ENCODE measurements around the gene ROBO1. TPM values are rescaled to one million over a fixed set of nuclear protein-coding genes. Genes with fewer than 3 reads are reported as not detected.
A peak's percentile ranks its signal among the peaks of the same experiment; 100 is the strongest.

Gene ROBO1
- total RNA-seq, 4 donors from 2014 or later, result 25.0 to 42.6 (median 35.7) TPM

DNA sequence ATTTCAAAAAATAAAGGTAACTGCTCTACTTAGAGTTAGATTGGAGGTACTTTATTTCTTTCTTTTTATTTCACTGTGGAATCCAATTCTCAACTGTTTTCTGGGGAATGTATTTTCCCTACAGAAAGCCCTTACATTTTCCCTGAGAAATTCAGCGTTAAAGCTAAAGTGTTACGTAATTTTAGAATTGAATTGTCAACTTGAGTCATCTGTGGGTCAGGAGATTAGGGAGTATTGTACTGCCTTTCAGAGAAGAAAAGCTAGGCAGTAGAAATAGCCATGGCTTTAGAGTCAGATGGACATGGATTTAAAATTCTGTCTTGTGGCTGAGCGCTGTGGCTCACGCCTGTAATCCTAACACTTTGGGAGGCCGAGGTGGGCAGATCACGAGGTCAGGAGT, 728.6 kb downstream of the ROBO1 start:
- no peaks in the 10 kb centered on the region for H3K36me3 ChIP-seq
- peaks cover 0 to 3% (median 0%) of the 10 kb centered on the region in 3 donors for H3K4me1 ChIP-seq
- no peaks in the 10 kb centered on the region for H3K27me3 ChIP-seq
- H3K4me3 ChIP-seq, result no peak overlapping the region
- intact Hi-C loops (cut with DNase I), result no loop called here
- DNase-seq, result no peak
- no peak overlapping the region for H3K27ac ChIP-seq
- 62 to 68% methylated on average over 6 of the region's 6 CpGs for WGBS, 2 donors
- TF ChIP-seq POLR2A (IDR thresholded peaks at IDR 0.05), result no peak
- TF ChIP-seq, protein P1, sequence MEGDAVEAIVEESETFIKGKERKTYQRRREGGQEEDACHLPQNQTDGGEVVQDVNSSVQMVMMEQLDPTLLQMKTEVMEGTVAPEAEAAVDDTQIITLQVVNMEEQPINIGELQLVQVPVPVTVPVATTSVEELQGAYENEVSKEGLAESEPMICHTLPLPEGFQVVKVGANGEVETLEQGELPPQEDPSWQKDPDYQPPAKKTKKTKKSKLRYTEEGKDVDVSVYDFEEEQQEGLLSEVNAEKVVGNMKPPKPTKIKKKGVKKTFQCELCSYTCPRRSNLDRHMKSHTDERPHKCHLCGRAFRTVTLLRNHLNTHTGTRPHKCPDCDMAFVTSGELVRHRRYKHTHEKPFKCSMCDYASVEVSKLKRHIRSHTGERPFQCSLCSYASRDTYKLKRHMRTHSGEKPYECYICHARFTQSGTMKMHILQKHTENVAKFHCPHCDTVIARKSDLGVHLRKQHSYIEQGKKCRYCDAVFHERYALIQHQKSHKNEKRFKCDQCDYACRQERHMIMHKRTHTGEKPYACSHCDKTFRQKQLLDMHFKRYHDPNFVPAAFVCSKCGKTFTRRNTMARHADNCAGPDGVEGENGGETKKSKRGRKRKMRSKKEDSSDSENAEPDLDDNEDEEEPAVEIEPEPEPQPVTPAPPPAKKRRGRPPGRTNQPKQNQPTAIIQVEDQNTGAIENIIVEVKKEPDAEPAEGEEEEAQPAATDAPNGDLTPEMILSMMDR (IDR thresholded peaks at IDR 0.05), result no peak
- H3K9me3 ChIP-seq, result no peaks in the 10 kb centered on the region

DNA sequence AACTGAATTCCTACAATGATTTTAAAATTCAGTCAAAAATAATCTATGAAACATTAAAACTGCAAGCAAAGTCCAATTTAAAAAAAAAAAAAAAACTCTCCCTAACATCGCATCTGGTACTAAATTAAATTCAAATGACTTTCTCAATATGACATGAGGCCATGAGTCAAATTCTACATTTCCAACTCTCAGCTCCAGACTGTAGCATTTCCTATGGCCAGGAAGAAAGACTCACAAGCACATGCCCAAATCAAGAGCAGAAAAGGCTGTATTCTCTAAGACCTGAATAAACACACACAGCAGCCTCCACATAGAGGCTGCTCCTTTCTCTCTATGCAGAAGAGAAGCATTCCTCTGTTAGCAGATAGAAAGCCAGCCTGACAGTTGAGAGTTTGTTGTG, 729.2 kb downstream of the ROBO1 start:
- H3K27me3 ChIP-seq, result no peaks in the 10 kb centered on the region
- peaks cover 0 to 3% (median 0%) of the 10 kb centered on the region in 3 donors for H3K4me1 ChIP-seq
- intact Hi-C loops (cut with DNase I), result no loop called here
- 97 to 100% methylated on average over 1 of the region's 1 CpG for whole genome bisulfite sequencing, 2 donors
- no peak for DNase-seq
- no peaks in the 10 kb centered on the region for H3K36me3 ChIP-seq
- TF ChIP-seq, protein P1 (IDR thresholded peaks at IDR 0.05), result no peak
- TF ChIP-seq POLR2A (IDR thresholded peaks at IDR 0.05), result no peak
- H3K9me3 ChIP-seq, result no peaks in the 10 kb centered on the region
- H3K27ac ChIP-seq, result no peak overlapping the region
- no peak overlapping the region for H3K4me3 ChIP-seq

DNA sequence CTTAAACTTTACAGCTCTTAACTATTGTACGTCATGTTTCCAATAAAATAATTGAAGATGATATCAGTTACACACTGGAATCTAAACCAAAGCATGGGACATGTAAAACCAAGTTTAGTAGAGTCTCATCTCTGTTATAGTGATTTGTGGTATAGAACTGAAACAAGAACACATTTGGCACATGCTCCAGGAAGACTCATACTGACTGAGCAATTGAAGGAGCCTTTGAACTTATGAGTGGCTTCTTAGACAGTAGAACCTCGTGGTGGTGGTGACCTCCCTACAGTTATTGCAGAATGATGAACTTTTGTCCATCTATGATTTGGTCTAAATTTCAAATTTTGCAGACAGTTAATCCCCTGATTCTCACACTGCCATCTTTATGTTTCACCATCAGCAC, 729.7 kb downstream of the ROBO1 start:
- peaks cover 0 to 3% (median 0%) of the 10 kb centered on the region in 3 donors for H3K4me1 ChIP-seq
- H3K27ac ChIP-seq, result no peak overlapping the region
- 56 to 66% methylated on average over 2 of the region's 2 CpGs for WGBS, 2 donors
- intact Hi-C loops (cut with DNase I), result no loop called here
- no peaks in the 10 kb centered on the region for H3K9me3 ChIP-seq
- H3K36me3 ChIP-seq, result no peaks in the 10 kb centered on the region
- DNase-seq, result no peak
- no peak overlapping the region for H3K4me3 ChIP-seq
- TF ChIP-seq, protein P1 (IDR thresholded peaks at IDR 0.05), result no peak
- no peak for TF ChIP-seq POLR2A (IDR thresholded peaks at IDR 0.05)
- H3K27me3 ChIP-seq, result no peaks in the 10 kb centered on the region

DNA sequence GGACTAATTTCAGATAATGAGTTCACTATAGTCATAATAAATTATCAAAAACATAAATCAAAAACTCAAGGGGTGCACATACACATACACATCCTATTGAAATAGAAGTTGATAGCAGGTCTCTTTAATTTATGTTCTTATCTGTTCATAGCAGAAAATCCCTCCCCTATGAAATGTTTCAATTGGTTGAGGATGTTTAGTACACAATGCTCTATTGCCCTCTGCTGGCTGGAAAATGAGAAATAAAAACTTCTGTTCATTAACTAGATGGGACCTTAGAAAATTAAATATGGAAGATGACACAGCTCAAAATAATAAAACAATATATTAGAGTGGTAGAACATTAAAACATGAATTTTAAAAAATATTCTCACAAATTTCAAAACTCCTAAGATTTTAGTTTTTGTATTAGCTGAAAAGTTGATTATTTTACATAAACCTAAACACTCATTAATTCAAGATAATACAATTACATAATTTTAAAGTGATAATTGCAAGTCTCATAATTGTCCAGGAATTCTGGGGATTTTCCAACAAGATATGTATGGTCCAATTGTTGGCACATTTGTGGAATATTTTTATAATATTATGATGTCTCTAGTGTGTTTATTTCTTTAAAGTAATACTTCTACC, 735.0 kb downstream of the ROBO1 start:
- intact Hi-C loops (cut with DNase I), result loop anchor here (5.0 kb wide), 1 partner anchor 371 kb away; no protein-coding TSS in a partner anchor
- Histone ChIP-seq H3K4me1 (no peaks in the 10 kb centered on the region), H3K27ac (no peak overlapping the region), H3K4me3 (no peak overlapping the region), H3K9me3 (no peaks in the 10 kb centered on the region), H3K27me3 (no peaks in the 10 kb centered on the region), H3K36me3 (no peaks in the 10 kb centered on the region)
- TF ChIP-seq, protein P1 (IDR thresholded peaks at IDR 0.05), result peak in 5 of 6 experiments; percentile 59 to 75 (median 63)
- no peak for TF ChIP-seq POLR2A (IDR thresholded peaks at IDR 0.05)
- no peak for DNase-seq

DNA sequence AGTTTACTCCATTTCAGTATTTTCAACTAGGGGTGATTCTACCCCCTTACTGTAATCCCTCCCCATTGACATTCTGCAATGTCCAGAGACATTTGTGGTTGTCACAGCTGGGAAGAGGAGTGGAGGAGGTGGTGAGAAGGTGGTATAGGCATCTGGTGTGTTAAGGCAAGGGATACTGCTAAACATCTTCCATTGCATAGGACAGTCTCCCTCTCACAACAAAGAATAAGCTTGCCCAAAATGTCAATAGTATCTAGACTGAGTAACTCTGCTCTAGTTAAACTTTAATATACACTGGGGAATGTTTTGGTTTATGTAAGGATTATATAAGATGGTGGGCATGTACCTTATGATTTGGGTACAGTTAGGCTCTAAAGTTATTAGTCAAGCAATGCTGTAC, 737.6 kb downstream of the ROBO1 start:
- Histone ChIP-seq H3K9me3 (no peaks in the 10 kb centered on the region), H3K27me3 (no peaks in the 10 kb centered on the region), H3K27ac (no peak overlapping the region), H3K36me3 (no peaks in the 10 kb centered on the region), H3K4me3 (no peak overlapping the region), H3K4me1 (no peaks in the 10 kb centered on the region)
- intact Hi-C loops (cut with DNase I), result loop anchor here (5.0 kb wide), 1 partner anchor 368 kb away; no protein-coding TSS in a partner anchor
- TF ChIP-seq, protein P1 (IDR thresholded peaks at IDR 0.05), result no peak
- no peak for TF ChIP-seq POLR2A (IDR thresholded peaks at IDR 0.05)
- DNase-seq, result no peak
